Loucy (cell line): ENCODE measurements around the gene PFN1.

Source experiments
- EZH2phosphoT487 ChIP-seq: fragments of 200-600 bp; IDR thresholded peaks from 2 replicates; pipeline ENCODE4 v1.6.1; 2018; ENCODE audit warnings: antibody characterized with exemption, mild to moderate bottlenecking, moderate library complexity, borderline replicate concordance
- TF ChIP-seq, protein P1 (sequence below): fragments of 200-600 bp; sonication (generic); conservative IDR thresholded peaks from 2 replicates; pipeline ENCODE4 v1.5.1; 2014; ENCODE audit warnings: mild to moderate bottlenecking, antibody characterized with exemption, low read length

DNA sequence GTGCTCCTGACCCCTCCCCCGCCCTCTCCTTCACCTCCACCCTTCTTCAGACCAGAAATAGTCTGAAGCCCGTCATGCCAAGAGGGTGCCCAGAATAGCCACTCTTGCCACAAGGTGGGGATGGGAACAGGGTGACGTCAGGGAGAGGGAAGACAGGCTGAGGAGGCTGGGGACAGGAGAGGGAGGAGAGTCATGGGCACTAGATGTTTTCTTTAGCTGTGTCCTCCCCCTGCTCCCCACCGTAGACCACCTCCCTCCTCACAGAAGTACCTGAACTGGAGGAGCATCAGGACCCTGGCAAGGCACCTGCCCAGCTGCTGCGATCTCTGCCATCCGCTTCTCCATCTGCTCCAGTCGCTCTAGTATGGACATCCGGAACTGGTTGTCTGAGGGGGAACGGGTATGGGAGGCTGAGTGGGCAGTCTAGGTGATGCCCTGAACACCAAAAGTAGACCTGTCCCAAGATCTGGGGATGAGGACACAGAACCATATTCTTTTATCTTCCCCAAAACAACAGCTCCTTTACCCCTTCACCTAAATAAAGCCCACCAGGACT lies 25.9 kb upstream of the PFN1 start:
- no peak for TF ChIP-seq EZH2phosphoT487
- TF ChIP-seq, protein P1, sequence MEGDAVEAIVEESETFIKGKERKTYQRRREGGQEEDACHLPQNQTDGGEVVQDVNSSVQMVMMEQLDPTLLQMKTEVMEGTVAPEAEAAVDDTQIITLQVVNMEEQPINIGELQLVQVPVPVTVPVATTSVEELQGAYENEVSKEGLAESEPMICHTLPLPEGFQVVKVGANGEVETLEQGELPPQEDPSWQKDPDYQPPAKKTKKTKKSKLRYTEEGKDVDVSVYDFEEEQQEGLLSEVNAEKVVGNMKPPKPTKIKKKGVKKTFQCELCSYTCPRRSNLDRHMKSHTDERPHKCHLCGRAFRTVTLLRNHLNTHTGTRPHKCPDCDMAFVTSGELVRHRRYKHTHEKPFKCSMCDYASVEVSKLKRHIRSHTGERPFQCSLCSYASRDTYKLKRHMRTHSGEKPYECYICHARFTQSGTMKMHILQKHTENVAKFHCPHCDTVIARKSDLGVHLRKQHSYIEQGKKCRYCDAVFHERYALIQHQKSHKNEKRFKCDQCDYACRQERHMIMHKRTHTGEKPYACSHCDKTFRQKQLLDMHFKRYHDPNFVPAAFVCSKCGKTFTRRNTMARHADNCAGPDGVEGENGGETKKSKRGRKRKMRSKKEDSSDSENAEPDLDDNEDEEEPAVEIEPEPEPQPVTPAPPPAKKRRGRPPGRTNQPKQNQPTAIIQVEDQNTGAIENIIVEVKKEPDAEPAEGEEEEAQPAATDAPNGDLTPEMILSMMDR = no peak
